ENCODE measurements around the gene PPM1L. TPM values are rescaled to one million over a fixed set of nuclear protein-coding genes. Genes with fewer than 3 reads are reported as not detected.

The PPM1L gene
- total RNA-seq, 4 donors from 2014 or later = 3.2 to 27.9 (median 16.4) TPM

- intact Hi-C loops (cut with DNase I; ENCODE audit: low total_unique reads) = no loop called here
- H3K27me3 ChIP-seq = no peaks in the 10 kb centered on the region
- H3K4me3 ChIP-seq = no peak overlapping the region
- H3K4me1 ChIP-seq = no peaks in the 10 kb centered on the region
- H3K36me3 ChIP-seq = no peaks in the 10 kb centered on the region
- H3K27ac ChIP-seq = no peak overlapping the region
- TF ChIP-seq POLR2A (IDR thresholded peaks at IDR 0.05) (no peak), CTCF (IDR thresholded peaks at IDR 0.05) (no peak)
- no peak for DNase-seq
- no peaks in the 10 kb centered on the region for H3K9me3 ChIP-seq
Measured at GRCh38 chr3:160857476-160858119, 101.6 kb downstream of the PPM1L start.

GRCh38 chr3:160860346-160860745 lies 104.3 kb downstream of the PPM1L start:
- Histone ChIP-seq H3K4me1 (no peaks in the 10 kb centered on the region), H3K27ac (no peak overlapping the region), H3K9me3 (no peaks in the 10 kb centered on the region), H3K36me3 (no peaks in the 10 kb centered on the region), H3K27me3 (no peaks in the 10 kb centered on the region), H3K4me3 (no peak overlapping the region)
- intact Hi-C loops (cut with DNase I; ENCODE audit: low total_unique reads) = no loop called here
- DNase-seq = no peak
- no peak for TF ChIP-seq POLR2A (IDR thresholded peaks at IDR 0.05)
- TF ChIP-seq CTCF (IDR thresholded peaks at IDR 0.05) = no peak

- H3K27me3 ChIP-seq = no peaks in the 10 kb centered on the region
- no peaks in the 10 kb centered on the region for H3K9me3 ChIP-seq
- intact Hi-C loops (cut with DNase I; ENCODE audit: low total_unique reads) = no loop called here
- no peak overlapping the region for H3K27ac ChIP-seq
- H3K36me3 ChIP-seq = no peaks in the 10 kb centered on the region
- H3K4me3 ChIP-seq = no peak overlapping the region
- DNase-seq = no peak
- H3K4me1 ChIP-seq = no peaks in the 10 kb centered on the region
- TF ChIP-seq POLR2A (IDR thresholded peaks at IDR 0.05) = no peak
- TF ChIP-seq CTCF (IDR thresholded peaks at IDR 0.05) = no peak
Measured at GRCh38 chr3:160869825-160870224, 113.8 kb downstream of the PPM1L start.

GRCh38 chr3:160870327-160870726 lies 114.3 kb downstream of the PPM1L start:
- intact Hi-C loops (cut with DNase I; ENCODE audit: low total_unique reads) = no loop called here
- DNase-seq = no peak
- no peak for TF ChIP-seq CTCF (IDR thresholded peaks at IDR 0.05)
- no peak for TF ChIP-seq POLR2A (IDR thresholded peaks at IDR 0.05)
- Histone ChIP-seq H3K27me3 (no peaks in the 10 kb centered on the region), H3K36me3 (no peaks in the 10 kb centered on the region), H3K27ac (no peak overlapping the region), H3K4me3 (no peak overlapping the region), H3K9me3 (no peaks in the 10 kb centered on the region), H3K4me1 (no peaks in the 10 kb centered on the region)

- TF ChIP-seq CTCF (IDR thresholded peaks at IDR 0.05) (no peak), POLR2A (IDR thresholded peaks at IDR 0.05) (no peak)
- H3K4me3 ChIP-seq = no peak overlapping the region
- H3K9me3 ChIP-seq = no peaks in the 10 kb centered on the region
- intact Hi-C loops (cut with DNase I; ENCODE audit: low total_unique reads) = no loop called here
- no peak overlapping the region for H3K27ac ChIP-seq
- H3K36me3 ChIP-seq = no peaks in the 10 kb centered on the region
- no peaks in the 10 kb centered on the region for H3K27me3 ChIP-seq
- DNase-seq = no peak
- no peaks in the 10 kb centered on the region for H3K4me1 ChIP-seq
Measured at GRCh38 chr3:160874736-160875135, 118.7 kb downstream of the PPM1L start.
